CD14-positive monocyte (primary cell): Measurements from ENCODE around the gene PTCD3. TPM values are rescaled to one million over a fixed set of nuclear protein-coding genes. Genes with fewer than 3 reads are reported as not detected.

ENCODE experiments used
- DNase-seq, 3 donors: peaks; one replicate each; pipeline ENCODE4 v3.0.0-alpha.2; 2011 to 2022
- H2AFZ ChIP-seq: 2 replicates; pipeline ENCODE4 v1.6.0; 2012; ENCODE audit warnings: mild to moderate bottlenecking, low read depth, low read length, inconsistent platforms; ENCODE audit not compliant: insufficient read depth, poor library complexity, severe bottlenecking
- H3K27ac ChIP-seq, 2 donors: 1 replicate in 1 of 2; 2 replicates in 1 of 2; pipeline ENCODE4 v1.5.1; 2012 to 2013; ENCODE audit warnings: low read length in 2 of 2, control low read depth in 1 of 2, inconsistent platforms in 1 of 2, low read depth in 1 of 2, mild to moderate bottlenecking in 1 of 2
- H3K27me3 ChIP-seq, 2 donors: one replicate each; pipeline versions ENCODE4 v1.6.0 to v1.6.1; 2011 to 2013; ENCODE audit warnings: low read length in 2 of 2; ENCODE audit not compliant: control insufficient read depth in 2 of 2, insufficient read depth in 2 of 2
- H3K36me3 ChIP-seq, 2 donors: replicated peaks in 1 of 2; 1 replicate in 1 of 2; 2 replicates in 1 of 2; pipeline versions ENCODE4 v1.5.1 to v1.6.1; 2012 to 2013; ENCODE audit warnings: low read length in 2 of 2, control low read depth in 1 of 2, inconsistent platforms in 1 of 2, mild to moderate bottlenecking in 1 of 2; ENCODE audit not compliant: insufficient read depth in 2 of 2, control insufficient read depth in 1 of 2
- H3K4me1 ChIP-seq, 2 donors: 1 replicate in 1 of 2; 2 replicates in 1 of 2; pipeline versions ENCODE4 v1.5.1 to v1.6.1; 2012 to 2013; ENCODE audit warnings: low read length in 2 of 2, control low read depth in 1 of 2, inconsistent platforms in 1 of 2, mild to moderate bottlenecking in 1 of 2, moderate library complexity in 1 of 2; ENCODE audit not compliant: insufficient read depth in 2 of 2, control insufficient read depth in 1 of 2
- H3K4me2 ChIP-seq: replicated peaks from 2 replicates; pipeline ENCODE3; 2012; ENCODE audit warnings: low read length, moderate library complexity, mild to moderate bottlenecking; ENCODE audit not compliant: poor library complexity, severe bottlenecking; ENCODE audit errors: extremely low read depth
- H3K4me3 ChIP-seq, 3 experiments: fragments of 200-600 bp in 1 of 3; sonication (generic) in 1 of 3; replicated peaks in 1 of 3; 1 replicate in 2 of 3; 2 replicates in 1 of 3; pipeline ENCODE4 v1.5.1; 2011 to 2013; ENCODE audit warnings: low read length in 3 of 3, mild to moderate bottlenecking in 3 of 3, control low read depth in 2 of 3, low read depth in 2 of 3, inconsistent platforms in 1 of 3, moderate library complexity in 1 of 3
- H3K79me2 ChIP-seq: 2 replicates; pipeline ENCODE4 v1.6.0; 2012; ENCODE audit warnings: mild to moderate bottlenecking, control low read depth, inconsistent platforms, low read length, moderate library complexity; ENCODE audit not compliant: insufficient read depth
- H3K9ac ChIP-seq: 2 replicates; pipeline ENCODE4 v1.6.0; 2017; ENCODE audit warnings: low read length, mild to moderate bottlenecking; ENCODE audit not compliant: insufficient read depth, poor library complexity, severe bottlenecking
- H3K9me3 ChIP-seq, 2 donors: replicated peaks in 1 of 2; 1 replicate in 1 of 2; 2 replicates in 1 of 2; pipeline versions ENCODE4 v1.5.1 to v1.6.1; 2012 to 2013; ENCODE audit warnings: low read length in 2 of 2, control low read depth in 1 of 2; ENCODE audit not compliant: control insufficient read depth in 1 of 2, insufficient read depth in 1 of 2
- H4K20me1 ChIP-seq: 2 replicates; pipeline ENCODE4 v1.6.0; 2012; ENCODE audit warnings: mild to moderate bottlenecking, low read length, control low read depth, moderate library complexity; ENCODE audit not compliant: insufficient read depth
- H3K27ac Mint-ChIP-seq, 7 donors: one replicate each; pipeline ENCODE4 v1.8.0; 2020; ENCODE audit warnings: mild to moderate bottlenecking in 7 of 7, mixed read lengths in 7 of 7, moderate library complexity in 6 of 7, inconsistent platforms in 2 of 7
- H3K27me3 Mint-ChIP-seq, 3 donors: one replicate each; pipeline ENCODE4 v1.8.0; 2021 to 2022; ENCODE audit warnings: low read depth in 3 of 3, mild to moderate bottlenecking in 3 of 3, mixed read lengths in 3 of 3, moderate library complexity in 3 of 3, inconsistent platforms in 1 of 3
- H3K36me3 Mint-ChIP-seq, 2 donors: one replicate each; pipeline ENCODE4 v1.8.0; 2020; ENCODE audit warnings: mixed read lengths in 2 of 2, inconsistent platforms in 1 of 2, mild to moderate bottlenecking in 1 of 2
- H3K4me1 Mint-ChIP-seq: one replicate; pipeline ENCODE4 v1.8.0; 2020; ENCODE audit warnings: mild to moderate bottlenecking, mixed read lengths
- H3K4me3 Mint-ChIP-seq, 2 donors: one replicate each; pipeline ENCODE4 v1.8.0; 2020; ENCODE audit warnings: mild to moderate bottlenecking in 2 of 2, mixed read lengths in 2 of 2, moderate library complexity in 1 of 2
- H3K9me3 Mint-ChIP-seq, 7 donors: one replicate each; pipeline ENCODE4 v1.8.0; 2020 to 2022; ENCODE audit warnings: mixed read lengths in 7 of 7, mild to moderate bottlenecking in 6 of 7, moderate library complexity in 6 of 7, inconsistent platforms in 2 of 7
- CTCF ChIP-seq: fragments of 200-600 bp; IDR thresholded peaks from one replicate; pipeline ENCODE4 v1.8.0; 2022; ENCODE audit warnings: antibody characterized with exemption, mild to moderate bottlenecking
- WGBS: methylation state at CpG from one replicate; pipeline ENCODE4 v1.1.5; 2013; ENCODE audit warnings: missing lambda C conversion rate; ENCODE audit not compliant: insufficient coverage; 5-methylcytosine and 5-hydroxymethylcytosine counted together
- intact Hi-C, 2 donors: fragments of 100-400 bp; cut with micrococcal nuclease; formaldehyde crosslinking; loops; one replicate each; pipeline versions ENCODE4 v1.15.0 to v1.15.1; 2023
- polyA plus RNA-seq, 3 donors: library from polyadenylated mRNA; depleted of rRNA in 1 of 3; unstranded in 2 of 3; stranded (reverse) in 1 of 3; fragments of 300-500 nt in 2 of 3; fragments of >200 nt in 1 of 3; fragmentation: Illumina TruSeq in 2 of 3; gene quantifications; 1 replicate in 2 of 3; 2 replicates in 1 of 3; pipeline ENCODE4 v1.2.3, GENCODE V29; 2012 to 2021

PTCD3 gene
- polyA plus RNA-seq, 3 donors, result 14.0 to 60.5 (median 17.8) TPM

DNA sequence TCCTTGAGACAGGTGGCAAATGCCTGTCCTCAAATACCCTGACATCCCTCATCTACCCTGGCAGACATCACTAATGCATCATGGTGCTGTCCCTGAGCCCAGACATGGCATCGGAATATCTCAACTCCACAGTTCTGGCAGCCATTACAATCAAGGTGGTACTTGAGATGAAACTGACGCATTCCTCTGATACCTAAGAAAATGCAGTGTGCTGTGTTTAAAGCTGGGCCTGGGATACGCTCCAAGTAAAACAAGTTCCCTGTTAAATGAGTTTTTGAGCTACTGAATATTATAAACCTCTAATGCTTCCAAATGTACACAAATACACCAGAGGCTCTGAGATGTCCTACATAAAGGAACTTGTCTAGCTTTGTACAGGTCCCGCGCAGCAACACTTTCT is 30.1 kb upstream of the PTCD3 start:
- H3K27me3 Mint-ChIP-seq, result peaks cover 0 to 4% (median 0%) of the 10 kb centered on the region in 3 donors
- H3K36me3 Mint-ChIP-seq, result peaks cover 55 to 57% of the 10 kb centered on the region in 2 donors
- H3K9me3 Mint-ChIP-seq, result peaks cover 0 to 3% (median 0%) of the 10 kb centered on the region in 7 donors
- Histone ChIP-seq H3K4me2 (no peak overlapping the region), H4K20me1 (no peaks in the 10 kb centered on the region), H3K9ac (no peak overlapping the region), H3K79me2 (no peaks in the 10 kb centered on the region), H3K4me3 (no peak overlapping the region), H2AFZ (no peak overlapping the region), H3K27me3 (no peaks in the 10 kb centered on the region), H3K9me3 (no peaks in the 10 kb centered on the region), H3K36me3 (peaks cover 27 to 51% of the 10 kb centered on the region in 2 donors), H3K27ac (no peak overlapping the region), H3K4me1 (peaks cover 22 to 26% of the 10 kb centered on the region in 2 donors)
- DNase-seq, result no peak
- H3K27ac Mint-ChIP-seq, result peak overlapping the region in 1 of 7 donors; percentile 29
- intact Hi-C loops, result loop anchor here in 1 of 2 donors (5.0 kb wide), 1 partner anchor 189 kb away; the partner anchor contains the start of gene ST3GAL5
- no peak overlapping the region for H3K4me3 Mint-ChIP-seq
- WGBS, result 100% methylated on average over 2 of the region's 5 CpGs
- TF ChIP-seq CTCF, result no peak
- peaks cover 39% of the 10 kb centered on the region for H3K4me1 Mint-ChIP-seq

DNA sequence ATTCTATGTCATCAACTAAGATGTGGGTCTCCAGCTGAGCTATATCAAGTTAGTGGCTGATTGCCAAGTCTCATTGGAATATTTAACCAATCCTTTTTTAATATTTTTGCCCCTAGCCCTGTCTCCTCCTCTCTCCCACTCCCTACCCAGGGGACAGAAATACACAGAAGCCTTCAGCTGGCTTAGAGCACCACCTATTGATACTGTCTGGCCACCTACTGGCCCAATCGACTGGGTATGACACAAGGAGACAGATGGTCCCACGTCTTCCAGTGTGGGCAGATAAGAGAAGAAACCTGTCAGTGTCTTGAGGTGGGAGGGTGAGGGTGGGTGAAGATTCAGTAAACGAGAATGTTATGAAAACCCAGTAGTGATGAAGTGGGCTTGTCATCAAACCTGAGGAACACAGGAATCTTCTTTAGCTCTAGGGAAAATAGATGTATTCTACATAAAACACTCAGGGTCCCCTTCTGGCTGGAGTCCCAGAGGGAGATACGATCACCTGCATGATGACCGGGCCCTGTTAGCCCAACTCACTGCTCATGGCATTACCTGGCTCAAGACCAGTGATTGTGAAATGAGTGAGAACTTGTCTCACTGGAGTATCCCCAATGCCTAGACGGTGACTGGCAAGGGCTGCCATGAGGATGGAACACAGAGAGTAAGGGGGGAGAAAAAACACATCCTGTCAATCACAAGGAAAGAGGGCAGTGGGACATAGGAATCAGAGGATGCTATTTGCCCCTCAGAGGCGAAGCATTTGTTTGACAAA is 27.1 kb upstream of the PTCD3 start:
- no peaks in the 10 kb centered on the region for H3K79me2 ChIP-seq
- Mint-ChIP-seq H3K9me3 (no peaks in the 10 kb centered on the region), H3K27ac (peak overlapping the region in 5 of 7 donors; percentile 50 to 85 (median 73)), H3K27me3 (peaks cover 0 to 2% (median 0%) of the 10 kb centered on the region in 3 donors), H3K4me3 (no peak overlapping the region), H3K36me3 (peaks cover 52 to 54% of the 10 kb centered on the region in 2 donors), H3K4me1 (peaks cover 21% of the 10 kb centered on the region)
- peaks cover 15 to 16% of the 10 kb centered on the region in 2 donors for H3K4me1 ChIP-seq
- H3K4me2 ChIP-seq, result no peak overlapping the region
- H4K20me1 ChIP-seq, result no peaks in the 10 kb centered on the region
- no peak overlapping the region for H3K27ac ChIP-seq
- 52% methylated on average over 4 of the region's 7 CpGs for WGBS
- TF ChIP-seq CTCF, result peak; percentile 61
- H3K9ac ChIP-seq, result no peak overlapping the region
- peaks cover 22 to 43% of the 10 kb centered on the region in 2 donors for H3K36me3 ChIP-seq
- intact Hi-C loops, result loop anchor here (1.0 to 5.0 kb wide), 3 partner anchors 192 to 253 kb away; partner anchors contain the start of gene ST3GAL5 (in 1 of the 2)
- H3K27me3 ChIP-seq, result no peaks in the 10 kb centered on the region
- H3K9me3 ChIP-seq, result no peaks in the 10 kb centered on the region
- H3K4me3 ChIP-seq, result no peak overlapping the region
- DNase-seq, result peak; percentile 37 to 56 (median 52)
- H2AFZ ChIP-seq, result no peak overlapping the region
